HCT116 (cell line): ENCODE data around the gene ETV4. TPM values are rescaled to one million over a fixed set of nuclear protein-coding genes. Genes with fewer than 3 reads are reported as not detected.

Source experiments
- ATAC-seq: fragments of 200-7000 bp; cut with Tn5 transposase; 2 replicates; pipeline ENCODE4 v1.9.1; 2020; ENCODE audit warnings: mild to moderate bottlenecking, moderate library complexity
- BruUV-seq: library from RNA; stranded (reverse); fragments of 400-500 nt; replicated peaks from 2 replicates; lab custom pipeline; 2021; lab: Mats Ljungman, UMichigan
- CTCF ChIA-PET: fragments of 300-600 bp; sonication (Branson Sonifier 250); formaldehyde crosslinking; loops from one replicate; lab custom pipeline; 2021; ENCODE audit warnings: antibody characterized with exemption; lab: Charles Lee
- POLR2A ChIA-PET: fragments of 300-600, 350-600 bp; sonication (Branson Sonifier 250); formaldehyde crosslinking; loops from one replicate; lab custom pipeline; 2021; ENCODE audit warnings: antibody characterized with exemption; lab: Charles Lee
- RAD21 ChIA-PET, 2 experiments: fragments of 300-600 bp; sonication (Branson Sonifier 250); formaldehyde crosslinking; loops; one replicate each; lab custom pipeline; 2023; ENCODE audit warnings: low total read pairs in 2 of 2; ENCODE audit not compliant: uncharacterized antibody in 2 of 2, unreplicated experiment in 2 of 2, low non-redundant PET in 1 of 2; lab: Charles Lee
- DNase-seq: peaks from one replicate; pipeline ENCODE4 v3.0.0-alpha.2; 2010; ENCODE audit warnings: low read depth, low spot score
- H2AFZ ChIP-seq: fragments of 200-600 bp; shearing (Covaris generic), sonication (generic); 2 replicates; pipeline ENCODE4 v1.6.1; 2017; ENCODE audit warnings: low read depth, mixed run types, mixed read lengths, antibody characterized with exemption, low read length; ENCODE audit not compliant: poor library complexity, severe bottlenecking
- H3K27ac ChIP-seq: 2 replicates; pipeline ENCODE4 v1.5.1; 2012; ENCODE audit warnings: low read depth, low read length
- H3K27me3 ChIP-seq: fragments of 200-600 bp; sonication (generic); 2 replicates; pipeline ENCODE4 v1.6.1; 2016; ENCODE audit warnings: mixed run types, low read length, mixed read lengths; ENCODE audit not compliant: insufficient read depth
- H3K36me3 ChIP-seq, 2 experiments: fragments of 200-500 bp in 1 of 2; fragments of 200-600 bp in 1 of 2; sonication (Bioruptor generic) in 1 of 2; sonication (generic) in 1 of 2; 2 replicates each; pipeline versions ENCODE4 v1.5.1 to v1.6.1; 2014 to 2016; ENCODE audit warnings: low read length in 2 of 2, inconsistent platforms in 1 of 2, mixed read lengths in 1 of 2, mixed run types in 1 of 2; ENCODE audit not compliant: insufficient read depth in 2 of 2, control insufficient read depth in 1 of 2
- H3K4me1 ChIP-seq, 2 experiments: fragments of 200-600 bp in 1 of 2; sonication (generic) in 1 of 2; 2 replicates each; pipeline versions ENCODE4 v1.5.1 to v1.6.1; 2012 to 2017; ENCODE audit warnings: low read length in 2 of 2, inconsistent platforms in 1 of 2, mild to moderate bottlenecking in 1 of 2, mixed read lengths in 1 of 2, mixed run types in 1 of 2, moderate library complexity in 1 of 2; ENCODE audit not compliant: insufficient read depth in 2 of 2, control insufficient read depth in 1 of 2
- H3K4me2 ChIP-seq: fragments of 200-600 bp; sonication (generic); 2 replicates; pipeline ENCODE4 v1.6.1; 2017; ENCODE audit warnings: mixed run types, low read length, mixed read lengths
- H3K4me3 ChIP-seq, 2 experiments: fragments of 200-600 bp in 1 of 2; sonication (generic) in 1 of 2; replicated peaks in 1 of 2; 2 replicates each; pipeline ENCODE4 v1.5.1; 2011 to 2016; ENCODE audit warnings: low read length in 2 of 2, control low read depth in 1 of 2, low read depth in 1 of 2, mild to moderate bottlenecking in 1 of 2, mixed read lengths in 1 of 2, mixed run types in 1 of 2
- H3K79me2 ChIP-seq: fragments of 200-600 bp; sonication (generic); 2 replicates; pipeline ENCODE4 v1.6.1; 2017; ENCODE audit warnings: mild to moderate bottlenecking, mixed run types, low read length, moderate library complexity, mixed read lengths; ENCODE audit not compliant: insufficient read depth
- H3K9ac ChIP-seq: fragments of 200-600 bp; sonication (generic); 2 replicates; pipeline ENCODE4 v1.6.1; 2016; ENCODE audit warnings: low read length, mixed read lengths
- H3K9me2 ChIP-seq: fragments of 200-600 bp; sonication (generic), shearing (Covaris generic); 2 replicates; pipeline ENCODE4 v1.6.1; 2017; ENCODE audit warnings: mixed run types, mild to moderate bottlenecking, moderate library complexity; ENCODE audit not compliant: insufficient read depth
- H3K9me3 ChIP-seq, 2 experiments: fragments of 200-500 bp in 1 of 2; fragments of 200-600 bp in 1 of 2; sonication (Bioruptor generic) in 1 of 2; sonication (generic) in 1 of 2; 2 replicates each; pipeline ENCODE4 v1.6.1; 2014 to 2017; ENCODE audit warnings: low read length in 2 of 2, mixed read lengths in 2 of 2, inconsistent platforms in 1 of 2, low read depth in 1 of 2, mild to moderate bottlenecking in 1 of 2, mixed run types in 1 of 2, moderate library complexity in 1 of 2; ENCODE audit not compliant: control insufficient read depth in 1 of 2, insufficient read depth in 1 of 2
- H4K20me1 ChIP-seq: fragments of 200-600 bp; sonication (generic), shearing (Covaris generic); 2 replicates; pipeline ENCODE4 v1.6.1; 2017; ENCODE audit warnings: mixed run types, mild to moderate bottlenecking, moderate library complexity; ENCODE audit not compliant: insufficient read depth
- ATF3 ChIP-seq: IDR thresholded peaks from 2 replicates; pipeline ENCODE4 v1.6.1; 2012
- CEBPB ChIP-seq: IDR thresholded peaks from 2 replicates; pipeline ENCODE4 v1.6.1; 2012; ENCODE audit warnings: low read depth
- CTCF ChIP-seq, 3 experiments: fragments of 200-600 bp in 1 of 3; sonication (generic) in 1 of 3; IDR thresholded peaks in 2 of 3; conservative IDR thresholded peaks in 1 of 3; 2 replicates each; pipeline ENCODE4 v1.5.1; 2012 to 2017; ENCODE audit warnings: low read depth in 2 of 3, low read length in 2 of 3, antibody characterized with exemption in 1 of 3, borderline replicate concordance in 1 of 3, control low read depth in 1 of 3, mild to moderate bottlenecking in 1 of 3, mixed read lengths in 1 of 3, mixed run types in 1 of 3, moderate library complexity in 1 of 3; ENCODE audit not compliant: insufficient read depth in 1 of 3
- ELF1 ChIP-seq: IDR thresholded peaks from 2 replicates; pipeline ENCODE4 v1.6.1; 2012; ENCODE audit warnings: low read depth, borderline replicate concordance
- FOSL1 ChIP-seq: IDR thresholded peaks from 2 replicates; pipeline ENCODE4 v1.6.1; 2012; ENCODE audit warnings: low read depth
- JUND ChIP-seq: IDR thresholded peaks from 2 replicates; pipeline ENCODE4 v1.6.1; 2012
- MAX ChIP-seq: IDR thresholded peaks from 2 replicates; pipeline ENCODE4 v1.6.1; 2012
- POLR2A ChIP-seq: IDR thresholded peaks from 2 replicates; pipeline ENCODE4 v1.7.0; 2011; ENCODE audit warnings: borderline replicate concordance; ENCODE audit not compliant: insufficient read depth, insufficient read length; ENCODE audit errors: extremely low read depth
- POLR2AphosphoS5 ChIP-seq: IDR thresholded peaks from 2 replicates; pipeline ENCODE4 v1.6.1; 2011; ENCODE audit warnings: mild to moderate bottlenecking, low read depth, low read length, moderate library complexity
- RAD21 ChIP-seq: IDR thresholded peaks from 2 replicates; pipeline ENCODE4 v1.6.1; 2012; ENCODE audit warnings: low read depth, mild to moderate bottlenecking
- SP1 ChIP-seq: IDR thresholded peaks from 2 replicates; pipeline ENCODE4 v1.6.1; 2012; ENCODE audit warnings: low read depth
- SRF ChIP-seq: IDR thresholded peaks from 2 replicates; pipeline ENCODE4 v1.6.1; 2012; ENCODE audit warnings: low read depth
- TCF7L2 ChIP-seq: IDR thresholded peaks from 2 replicates; pipeline ENCODE4 v1.7.0; 2011; ENCODE audit warnings: borderline replicate concordance, inconsistent platforms; ENCODE audit not compliant: insufficient read depth, insufficient read length; ENCODE audit errors: extremely low read depth
- YY1 ChIP-seq: IDR thresholded peaks from 2 replicates; pipeline ENCODE4 v1.6.1; 2011; ENCODE audit warnings: low read length, low read depth, moderate library complexity, mild to moderate bottlenecking; ENCODE audit not compliant: insufficient replicate concordance; ENCODE audit errors: extremely low read depth
- ZBTB33 ChIP-seq: IDR thresholded peaks from 2 replicates; pipeline ENCODE4 v1.6.1; 2011; ENCODE audit warnings: mild to moderate bottlenecking, low read length, moderate library complexity; ENCODE audit not compliant: insufficient replicate concordance; ENCODE audit errors: extremely low read depth
- ZFX ChIP-seq: fragments of 450-650 bp; IDR thresholded peaks from 2 replicates; pipeline ENCODE4 v1.6.1; 2017
- ZNF274 ChIP-seq: fragments of 200-500 bp; sonication (Bioruptor generic); IDR thresholded peaks from 2 replicates; pipeline ENCODE4 v1.6.1; 2014; ENCODE audit warnings: mild to moderate bottlenecking, low read depth, low read length, inconsistent platforms
- intact Hi-C: fragments of 100-400 bp; cut with micrococcal nuclease; formaldehyde crosslinking; loops from 2 replicates; pipeline ENCODE4 v1.10.0; 2022
- total RNA-seq: library from RNA; stranded (reverse); gene quantifications from one replicate; pipeline ENCODE4 v1.2.1, GENCODE V29; 2021; ENCODE audit not compliant: unreplicated experiment

The ETV4 gene
- total RNA-seq, 1 experiment from 2014 or later = 51.5 TPM

- no peaks in the 10 kb centered on the region for H4K20me1 ChIP-seq
- no peak overlapping the region for H3K4me3 ChIP-seq
- intact Hi-C loops = no loop called here
- H3K9me2 ChIP-seq = no peaks in the 10 kb centered on the region
- H3K4me2 ChIP-seq = no peak overlapping the region
- CTCF ChIA-PET = interaction anchor here (0.8 kb wide), 1 partner anchor 124 kb away, joined by 3 read pairs; no protein-coding TSS in a partner anchor
- POLR2A ChIA-PET = no interaction called here
- TF ChIP-seq CTCF (IDR thresholded peaks at IDR 0.05 in 2 of 3, conservative IDR thresholded peaks at IDR 0.05 in 1 of 3; ENCODE audit: borderline replicate concordance in 1 of 3, insufficient read depth in 1 of 3, low read depth in 2 of 3, low read length in 2 of 3) (no peak), ATF3 (no peak), ZFX (no peak), RAD21 (no peak), POLR2A (no peak), CEBPB (no peak), YY1 (no peak), SP1 (no peak), ZBTB33 (no peak), MAX (no peak), ELF1 (no peak), FOSL1 (no peak), POLR2AphosphoS5 (no peak), TCF7L2 (no peak), ZNF274 (no peak), JUND (no peak), SRF (no peak)
- no TSS peak for BruUV-seq
- ATAC-seq = no peak
- H3K4me1 ChIP-seq = no peaks in the 10 kb centered on the region
- no peaks in the 10 kb centered on the region for H3K79me2 ChIP-seq
- peaks cover 39 to 42% of the 10 kb centered on the region in 2 experiments; a peak in 3 of 4 replicates for H3K36me3 ChIP-seq
- RAD21 ChIA-PET = no interaction called here
- no peak for DNase-seq
- H2AFZ ChIP-seq = no peak overlapping the region
- no peaks in the 10 kb centered on the region for H3K27me3 ChIP-seq
- H3K9ac ChIP-seq = no peak overlapping the region
- H3K27ac ChIP-seq = no peak overlapping the region
- H3K9me3 ChIP-seq = no peaks in the 10 kb centered on the region
These were observed 28.3 kb downstream of the ETV4 start for GRCh38 chr17:43517615-43518386.
